ENCODE measurements around the gene CLUH. TPM values are rescaled to one million over a fixed set of nuclear protein-coding genes. Genes with fewer than 3 reads are reported as not detected.

The CLUH gene
- total and polyA plus RNA-seq, 2 donors (not counting 3 experiments of a cell fraction or from before 2014, with no cell fraction given), result 33.8 to 80.7 TPM

- H3K4me2 ChIP-seq (ENCODE audit: insufficient read depth, low read length), result no peak overlapping the region
- ChIA-PET CTCF (interaction anchor here (1.3 kb wide), 1 partner anchor 353 kb away, joined by 7 read pairs; no protein-coding TSS in a partner anchor), POLR2A (no interaction called here)
- no peak overlapping the region for H2AFZ ChIP-seq (ENCODE audit: low read depth, low read length)
- FAIRE-seq (no peak), DNase-seq (ENCODE audit: low read depth, low spot score) (no peak)
- H3K9me1 ChIP-seq (replicated peaks; ENCODE audit: control insufficient read depth, extremely low read depth, insufficient read depth, low read length), result no peaks in the 10 kb centered on the region
- dilution Hi-C loops (cut with MboI; ENCODE audit: extremely low pct_ligation_motif_present, low sequenced_read_pairs), result no loop called here
- H3K27me3 ChIP-seq (ENCODE audit: control insufficient read depth in 2 of 2, insufficient read depth in 2 of 2, low read length in 2 of 2), result no peaks in the 10 kb centered on the region
- no peaks in the 10 kb centered on the region for H4K20me1 ChIP-seq (replicated peaks; ENCODE audit: control insufficient read depth, extremely low read depth, insufficient read depth, low read length)
- no peaks in the 10 kb centered on the region for H3K4me1 ChIP-seq (ENCODE audit: control insufficient read depth, extremely low read depth, insufficient read depth, low read length)
- BruUV-seq (replicated peaks), result no TSS peak
- no peaks in the 10 kb centered on the region for H3K36me3 ChIP-seq (ENCODE audit: control insufficient read depth in 2 of 2, extremely low read depth in 1 of 2, insufficient read depth in 2 of 2, low read length in 2 of 2)
- no peak overlapping the region for H3K27ac ChIP-seq (ENCODE audit: insufficient read depth, low read depth, low read length)
- no peaks in the 10 kb centered on the region for H3K9me3 ChIP-seq (replicated peaks; ENCODE audit: control insufficient read depth, insufficient read depth, low read length)
- H3K9ac ChIP-seq (replicated peaks; ENCODE audit: extremely low read depth, insufficient read depth, low read length), result no peak overlapping the region
- intact Hi-C loops (cut with micrococcal nuclease), result no loop called here
- H3K79me2 ChIP-seq (ENCODE audit: control insufficient read depth, insufficient read depth, low read length), result no peaks in the 10 kb centered on the region
- TF ChIP-seq POLR2AphosphoS5 (IDR thresholded peaks at IDR 0.05; ENCODE audit: insufficient read depth, low read depth, low read length) (no peak), GATA2 (IDR thresholded peaks at IDR 0.05; ENCODE audit: insufficient read depth, insufficient read length, low read depth, low read length) (no peak), CTCF (IDR thresholded peaks at IDR 0.05; ENCODE audit: extremely low read depth in 1 of 2, insufficient read depth in 1 of 2, low read depth in 1 of 2, low read length in 2 of 2) (no peak), JUN (IDR thresholded peaks at IDR 0.05; ENCODE audit: borderline replicate concordance, insufficient read depth, insufficient read length, low read depth) (no peak), EZH2 (IDR thresholded peaks at IDR 0.05; ENCODE audit: borderline replicate concordance, low read depth, low read length, severe bottlenecking) (no peak), MYC (IDR thresholded peaks at IDR 0.05; ENCODE audit: low read depth, low read length) (no peak), MAX (IDR thresholded peaks at IDR 0.05; ENCODE audit: insufficient read depth, insufficient read length) (no peak), FOS (IDR thresholded peaks at IDR 0.05; ENCODE audit: borderline replicate concordance, insufficient read depth, low read length) (no peak), POLR2A (IDR thresholded peaks at IDR 0.05; ENCODE audit: low read depth, low read length) (no peak)
- no peak overlapping the region for H3K4me3 ChIP-seq (replicated peaks in 1 of 3; ENCODE audit: insufficient read depth in 1 of 3, low read depth in 1 of 3, low read length in 3 of 3)
Observed at GRCh38 chr17:2734939-2735338, 23.4 kb upstream of the CLUH start.
